Subcutaneous adipose tissue (tissue), 4 donors: ENCODE data around the gene VPS41. TPM values are rescaled to one million over a fixed set of nuclear protein-coding genes. Genes with fewer than 3 reads are reported as not detected.

Experiments
- total RNA-seq, 4 donors: library from RNA; depleted of rRNA; stranded (reverse); fragments of >200 nt; gene quantifications; one replicate each; pipeline ENCODE4 v1.1.0, GENCODE V29; 2016
- TF ChIP-seq, protein P1 (sequence below): fragments of 450-650 bp; IDR thresholded peaks from one replicate; pipeline ENCODE4 v1.5.1; 2016; ENCODE audit warnings: low read depth, mild to moderate bottlenecking, control low read depth, antibody characterized with exemption, moderate library complexity

Gene VPS41
- total RNA-seq, 4 donors from 2014 or later = 41.9 to 61.8 (median 55.0) TPM

DNA sequence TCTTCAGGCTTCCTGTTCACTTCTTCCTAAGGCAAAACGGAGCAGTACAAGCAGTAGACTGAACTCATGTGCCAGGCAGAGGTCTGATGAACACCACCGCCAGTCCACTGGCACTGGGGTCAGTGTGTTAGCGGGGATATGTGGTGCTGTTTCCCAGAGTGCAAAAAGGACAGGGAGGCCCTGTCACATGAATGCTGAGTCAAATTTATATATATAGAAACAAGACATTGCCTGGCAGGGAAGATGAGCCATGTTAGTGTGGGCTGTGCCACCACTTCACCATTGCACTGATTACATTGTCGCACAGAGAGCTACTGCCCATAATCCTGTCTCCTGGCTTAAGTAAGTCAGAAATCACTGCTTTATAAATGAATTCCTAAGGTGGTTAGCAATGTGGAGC is 155.6 kb downstream of the VPS41 start:
- TF ChIP-seq, protein P1, sequence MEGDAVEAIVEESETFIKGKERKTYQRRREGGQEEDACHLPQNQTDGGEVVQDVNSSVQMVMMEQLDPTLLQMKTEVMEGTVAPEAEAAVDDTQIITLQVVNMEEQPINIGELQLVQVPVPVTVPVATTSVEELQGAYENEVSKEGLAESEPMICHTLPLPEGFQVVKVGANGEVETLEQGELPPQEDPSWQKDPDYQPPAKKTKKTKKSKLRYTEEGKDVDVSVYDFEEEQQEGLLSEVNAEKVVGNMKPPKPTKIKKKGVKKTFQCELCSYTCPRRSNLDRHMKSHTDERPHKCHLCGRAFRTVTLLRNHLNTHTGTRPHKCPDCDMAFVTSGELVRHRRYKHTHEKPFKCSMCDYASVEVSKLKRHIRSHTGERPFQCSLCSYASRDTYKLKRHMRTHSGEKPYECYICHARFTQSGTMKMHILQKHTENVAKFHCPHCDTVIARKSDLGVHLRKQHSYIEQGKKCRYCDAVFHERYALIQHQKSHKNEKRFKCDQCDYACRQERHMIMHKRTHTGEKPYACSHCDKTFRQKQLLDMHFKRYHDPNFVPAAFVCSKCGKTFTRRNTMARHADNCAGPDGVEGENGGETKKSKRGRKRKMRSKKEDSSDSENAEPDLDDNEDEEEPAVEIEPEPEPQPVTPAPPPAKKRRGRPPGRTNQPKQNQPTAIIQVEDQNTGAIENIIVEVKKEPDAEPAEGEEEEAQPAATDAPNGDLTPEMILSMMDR = no peak

DNA sequence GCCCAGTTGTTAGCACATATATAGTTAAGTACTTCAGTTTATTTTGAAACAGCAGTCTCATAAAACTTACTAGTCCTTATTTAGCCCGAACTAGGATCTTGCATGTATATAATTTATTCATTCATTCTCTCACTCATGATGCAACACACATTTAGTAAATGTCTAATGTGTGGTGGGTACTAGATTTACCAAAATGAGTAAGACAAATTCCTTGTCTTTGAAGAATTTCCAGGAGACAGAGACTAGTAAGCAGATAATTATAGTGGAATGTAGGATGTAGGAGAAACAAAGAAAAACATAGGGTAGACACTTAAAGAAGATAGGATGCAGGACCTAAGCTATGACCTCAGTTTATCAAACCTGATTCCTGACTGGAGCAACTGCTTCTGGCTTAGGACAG is 157.6 kb downstream of the VPS41 start:
- TF ChIP-seq, protein P1 = no peak

DNA sequence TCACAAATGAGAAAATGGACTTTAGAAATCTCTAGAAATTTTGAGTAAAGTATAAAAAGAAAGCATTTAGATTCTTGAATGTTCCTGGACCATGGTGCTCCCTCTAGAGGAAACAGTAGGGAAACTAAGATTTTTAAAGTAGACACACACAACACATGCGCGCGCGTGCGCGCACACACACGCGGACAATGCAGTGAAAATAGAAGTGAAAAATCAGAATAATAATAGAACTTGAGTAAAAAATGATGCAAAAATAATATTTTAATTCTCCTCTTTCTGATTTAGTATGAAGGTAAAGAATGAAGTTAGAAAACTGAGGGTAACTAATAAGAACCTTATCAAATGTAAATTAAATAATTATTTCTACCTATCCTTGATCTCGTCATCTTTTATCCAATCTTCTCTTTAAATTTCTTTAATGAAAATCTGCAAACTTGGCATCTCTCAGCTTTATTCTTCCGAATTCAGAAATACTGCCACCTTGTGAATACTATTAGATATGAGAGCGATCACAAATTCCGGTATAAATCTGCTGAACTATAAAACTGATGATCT is 160.9 kb downstream of the VPS41 start:
- TF ChIP-seq, protein P1 = no peak

DNA sequence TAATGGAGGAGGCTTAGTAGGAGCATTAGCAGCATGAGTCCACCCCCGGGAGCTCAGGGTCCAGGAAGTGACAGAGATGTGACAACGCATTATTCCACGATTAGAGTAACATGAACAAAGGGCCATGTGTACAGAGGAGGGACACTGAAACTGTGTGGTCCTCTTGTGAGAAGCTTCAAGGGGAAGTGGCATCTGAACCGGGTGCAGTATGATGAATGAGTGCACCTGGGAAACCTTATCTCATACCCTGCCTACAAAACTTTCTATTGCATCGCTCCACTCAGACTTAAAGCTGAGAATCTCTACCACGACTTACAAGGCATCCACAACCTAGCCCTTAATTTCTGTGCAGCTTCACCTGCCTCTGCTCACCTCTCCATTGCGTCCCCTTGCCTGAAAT is 162.6 kb downstream of the VPS41 start:
- TF ChIP-seq, protein P1 = no peak

DNA sequence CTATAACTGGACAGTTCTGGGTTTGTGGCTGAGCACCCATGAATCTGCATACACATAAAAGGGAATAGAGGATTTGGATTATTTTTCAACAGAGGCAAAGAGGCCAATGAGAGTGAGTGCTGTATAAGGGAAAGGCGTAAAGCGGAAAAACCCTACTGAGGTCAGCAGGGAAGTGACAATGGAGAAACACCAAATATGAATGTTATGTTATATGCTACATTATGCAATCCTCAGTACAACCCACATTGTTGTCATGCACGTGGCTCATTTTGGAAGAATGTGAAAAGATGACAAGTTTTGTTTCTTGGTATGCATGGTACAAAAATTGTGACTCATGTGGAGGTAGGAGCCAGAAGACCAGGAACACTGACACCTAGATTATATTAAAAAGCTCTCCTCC is 164.2 kb downstream of the VPS41 start:
- TF ChIP-seq, protein P1 = no peak

DNA sequence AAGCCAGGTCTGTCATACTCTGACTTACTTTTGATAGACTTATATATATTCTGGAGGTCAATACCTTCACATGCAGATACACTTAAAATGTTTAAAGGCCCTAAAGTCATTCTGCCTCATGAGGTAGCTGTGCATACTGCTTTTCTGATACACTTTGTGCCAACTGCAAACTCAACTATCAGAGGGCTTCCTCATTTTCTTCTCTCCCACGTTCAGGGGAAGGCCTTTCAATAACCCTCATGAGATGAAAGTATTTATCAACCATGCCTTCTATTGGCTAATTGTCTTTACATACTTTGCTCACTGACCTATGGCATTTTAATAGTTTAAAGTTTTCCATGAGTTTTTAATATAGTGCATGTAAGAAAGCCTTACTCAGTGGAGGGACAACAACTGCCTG is 165.1 kb downstream of the VPS41 start:
- TF ChIP-seq, protein P1 = no peak

DNA sequence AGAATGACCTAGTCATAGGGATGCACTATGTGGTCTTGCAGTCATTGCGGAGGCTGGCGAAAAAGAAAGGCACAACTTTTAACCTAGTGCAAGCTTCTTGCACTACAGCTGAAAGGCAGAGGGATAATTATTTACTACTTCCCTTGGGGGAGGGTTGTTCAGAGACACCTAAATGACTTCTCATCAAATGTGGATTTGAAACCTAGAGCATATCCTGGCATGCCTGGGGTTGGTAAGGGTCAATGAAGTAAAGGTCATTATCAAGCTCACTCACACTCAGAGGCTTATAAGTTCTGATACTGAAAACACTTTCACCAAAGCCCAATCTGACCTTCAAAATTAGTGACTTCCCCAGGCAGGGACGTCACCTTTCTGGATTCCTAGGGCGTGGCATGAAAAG is 168.9 kb downstream of the VPS41 start:
- TF ChIP-seq, protein P1 = no peak
